ENCODE results near the gene ACSL3.
"Not testable (repeated sequence)": the region's sequence is repeated elsewhere in the genome, so short reads cannot be mapped to it uniquely, and the experiment has no call there.

Gene ACSL3

DNA sequence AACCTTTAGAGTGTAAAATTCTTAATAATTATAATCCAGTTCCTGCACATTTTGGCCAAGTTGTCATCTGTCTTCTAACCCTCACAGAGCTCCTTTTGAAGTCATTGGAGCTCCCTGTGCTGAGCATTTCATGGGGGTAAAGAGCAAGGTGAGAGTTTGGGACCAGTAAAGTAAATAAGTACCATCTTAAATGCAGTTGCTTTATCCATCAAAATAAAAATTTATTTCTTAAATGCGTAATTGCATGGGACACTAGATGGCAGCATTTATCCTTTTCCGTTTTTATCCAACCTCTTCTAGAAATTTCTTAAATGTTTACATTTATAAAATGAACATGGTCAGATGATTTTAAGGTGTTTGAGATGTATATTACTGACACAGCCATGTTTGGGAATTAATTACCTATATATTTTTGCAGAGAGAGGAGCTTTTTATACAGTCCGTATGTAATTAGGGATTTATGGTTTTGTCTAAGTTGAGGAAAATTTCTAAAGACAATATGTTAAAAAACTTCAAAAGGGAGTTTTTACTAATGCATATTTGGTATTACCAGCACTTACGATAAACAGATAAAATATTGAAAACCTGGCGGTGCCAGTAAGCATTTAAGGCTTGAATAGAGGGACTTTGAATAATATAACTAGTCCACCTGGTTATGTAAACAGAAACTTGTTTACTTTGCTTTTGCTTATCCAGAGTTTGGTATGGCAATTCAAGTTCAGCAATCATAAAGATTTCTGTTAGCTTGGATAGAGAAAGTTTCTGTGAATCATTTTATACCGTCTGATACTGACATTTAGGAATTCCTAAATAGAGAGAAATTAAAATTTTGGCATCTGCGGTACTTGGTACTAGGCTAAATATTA, 54.5 kb downstream of the ACSL3 start:
- no peak for DNase-seq

DNA sequence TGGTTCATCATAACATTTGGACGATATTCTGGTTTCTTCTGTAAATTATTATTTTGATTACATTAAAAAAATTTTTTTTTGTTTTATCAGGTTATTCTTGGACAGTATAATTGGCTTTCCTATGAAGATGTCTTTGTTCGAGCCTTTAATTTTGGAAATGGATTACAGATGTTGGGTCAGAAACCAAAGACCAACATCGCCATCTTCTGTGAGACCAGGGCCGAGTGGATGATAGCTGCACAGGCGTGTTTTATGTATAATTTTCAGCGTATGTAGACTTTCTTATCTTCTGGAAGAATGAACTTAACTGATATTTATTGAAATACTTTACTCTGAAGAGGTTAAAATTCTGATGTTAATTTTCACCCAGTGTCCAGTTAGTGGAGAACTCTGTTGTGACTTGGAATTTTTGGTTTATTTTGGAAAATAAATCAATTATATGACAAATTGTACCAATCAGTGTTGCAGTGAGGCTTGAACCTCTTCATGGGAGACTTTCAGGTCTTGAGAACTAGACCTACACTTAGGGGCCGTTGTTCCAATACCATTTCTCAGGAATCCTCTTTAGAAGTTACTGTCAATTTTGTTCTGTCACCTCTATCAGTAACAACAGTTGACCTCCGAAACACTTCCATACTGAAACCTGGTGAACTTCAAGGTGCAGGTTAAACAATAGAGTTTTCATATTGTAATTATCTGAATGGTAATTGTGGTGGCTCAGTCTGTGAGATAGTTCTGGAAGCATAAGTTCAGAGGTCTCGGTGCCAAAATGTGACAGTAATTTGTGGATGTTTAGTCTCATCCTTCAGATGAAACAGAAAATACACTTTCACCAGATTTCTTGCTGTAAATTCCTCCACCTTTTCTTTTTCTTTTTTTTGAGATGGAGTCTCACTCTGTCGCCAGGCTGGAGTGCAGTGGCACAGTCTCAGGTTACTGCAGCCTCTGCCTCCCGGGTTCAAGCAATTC, 55.7 kb downstream of the ACSL3 start:
- DNase-seq, result no peak

DNA sequence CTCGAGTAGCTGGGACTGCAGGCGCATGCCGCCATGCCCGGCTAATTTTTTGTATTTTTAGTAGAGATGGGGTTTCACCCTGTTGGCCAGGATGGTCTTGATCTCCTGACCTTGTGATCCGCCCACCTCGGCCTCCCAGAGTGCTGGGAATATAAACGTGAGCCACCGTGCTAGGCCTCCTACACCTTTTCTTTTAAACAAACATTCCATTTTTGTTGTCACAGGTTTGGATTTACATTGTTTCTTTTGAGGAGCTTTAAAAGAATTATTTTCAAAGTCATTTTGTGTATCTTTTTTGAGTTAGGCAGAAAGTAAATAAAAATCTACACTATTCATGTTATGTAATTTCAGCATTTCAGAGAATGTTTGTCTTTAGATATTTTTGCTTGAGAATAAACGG, 56.4 kb downstream of the ACSL3 start:
- DNase-seq, result not testable (repeated sequence)

DNA sequence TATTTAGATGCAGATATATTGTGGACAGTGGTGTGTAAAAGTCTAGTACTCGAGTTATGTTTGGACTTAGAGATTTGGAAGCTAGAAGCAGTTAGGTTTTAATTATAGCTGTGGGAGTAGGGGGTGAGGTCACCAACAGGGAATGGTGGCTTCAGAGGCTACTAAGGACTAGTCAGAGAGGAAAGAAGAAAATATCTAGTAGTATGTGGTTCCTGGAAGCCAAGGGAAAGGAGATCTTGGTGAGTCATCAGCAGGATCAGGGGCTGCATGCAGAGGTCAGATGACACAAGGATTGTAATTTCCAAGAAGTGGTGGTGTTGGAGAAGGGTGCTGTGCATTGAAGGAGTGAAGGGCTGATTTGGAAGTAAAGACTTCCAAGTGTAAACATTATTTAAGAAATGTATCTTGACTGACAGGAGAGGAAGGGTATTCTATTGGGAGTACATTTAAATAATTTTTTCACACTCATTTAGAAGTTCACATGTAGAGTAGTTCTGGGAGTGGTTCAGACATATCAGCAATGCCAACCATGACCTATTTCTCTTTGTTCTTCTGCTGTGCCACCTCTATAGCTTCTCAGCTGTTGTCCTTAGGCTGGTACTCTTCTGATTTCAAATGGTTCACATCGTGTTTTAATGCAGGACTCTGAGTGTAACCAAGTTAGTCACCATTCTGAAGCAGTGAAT, 59.1 kb downstream of the ACSL3 start:
- no peak for DNase-seq

DNA sequence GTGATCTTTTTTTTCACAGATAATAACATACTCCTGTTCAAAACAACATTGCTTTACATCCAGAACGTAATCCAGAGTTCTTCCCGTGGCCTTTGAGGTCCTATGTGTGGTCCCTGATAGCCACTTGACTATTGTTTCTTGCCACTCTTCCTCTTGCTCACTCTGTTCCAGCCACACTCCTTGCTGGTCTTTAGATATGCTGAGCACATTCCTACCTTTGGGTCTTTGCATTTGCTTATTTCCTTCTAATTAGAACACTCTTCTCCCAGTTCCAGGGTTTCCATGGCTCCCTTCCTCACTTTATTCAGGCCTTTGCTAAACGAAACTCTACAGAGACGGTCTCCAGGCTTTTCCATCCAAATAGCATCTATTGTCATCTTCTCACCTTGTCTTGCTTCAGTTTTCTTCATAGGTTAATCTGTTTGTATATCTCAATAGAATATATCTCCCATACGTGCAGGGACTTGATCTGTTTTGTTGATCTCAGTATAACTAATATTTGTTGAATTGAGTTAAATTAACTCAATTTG, 59.9 kb downstream of the ACSL3 start:
- no peak for DNase-seq

DNA sequence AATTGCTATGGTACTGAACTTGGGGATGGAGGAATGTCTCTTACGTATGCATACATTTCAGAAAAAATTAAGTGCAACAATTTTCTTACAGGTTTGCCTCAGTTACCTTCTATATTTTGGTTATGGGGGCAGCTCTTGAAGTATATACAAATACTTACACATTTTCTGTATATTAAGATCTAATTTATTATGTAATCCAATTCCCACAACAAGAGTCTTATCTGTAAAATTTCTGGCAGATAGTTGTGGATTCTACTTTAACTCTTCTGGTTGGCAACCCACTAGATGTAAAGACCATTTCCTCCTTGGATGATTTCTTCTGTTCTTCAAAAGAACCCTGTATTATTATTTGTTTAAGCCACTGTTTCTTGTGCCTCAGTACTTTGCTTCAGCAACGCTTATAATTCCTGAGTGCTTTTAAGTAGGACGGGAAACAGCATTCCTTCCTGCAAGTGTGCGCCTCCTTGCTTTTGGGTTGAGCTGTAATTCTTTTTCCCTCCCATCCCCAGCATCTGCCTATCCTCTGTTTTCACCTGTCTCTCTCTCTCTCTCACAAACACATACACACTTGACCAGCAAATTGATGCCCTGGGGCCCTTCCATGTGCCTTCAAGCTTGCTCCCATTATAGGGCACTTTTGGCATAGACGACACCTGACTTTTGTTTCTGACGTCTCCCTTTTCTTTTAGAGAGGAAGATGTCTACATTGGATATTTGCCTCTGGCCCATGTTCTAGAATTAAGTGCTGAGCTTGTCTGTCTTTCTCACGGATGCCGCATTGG, 61.4 kb downstream of the ACSL3 start:
- DNase-seq, result no peak

DNA sequence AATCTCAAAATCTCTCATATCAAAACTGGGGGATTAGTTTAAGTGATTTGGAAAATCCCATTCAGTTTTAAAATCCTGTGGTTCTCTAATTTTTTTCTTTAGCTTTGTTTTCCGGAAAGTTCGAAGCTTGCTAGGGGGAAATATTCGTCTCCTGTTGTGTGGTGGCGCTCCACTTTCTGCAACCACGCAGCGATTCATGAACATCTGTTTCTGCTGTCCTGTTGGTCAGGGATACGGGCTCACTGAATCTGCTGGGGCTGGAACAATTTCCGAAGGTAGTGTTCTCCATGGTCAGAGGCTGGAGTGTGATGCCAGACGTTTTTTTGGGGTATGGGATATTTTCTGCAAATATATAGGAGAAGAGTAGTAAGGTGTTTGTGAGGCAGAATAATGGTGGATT, 66.1 kb downstream of the ACSL3 start:
- no peak for DNase-seq

DNA sequence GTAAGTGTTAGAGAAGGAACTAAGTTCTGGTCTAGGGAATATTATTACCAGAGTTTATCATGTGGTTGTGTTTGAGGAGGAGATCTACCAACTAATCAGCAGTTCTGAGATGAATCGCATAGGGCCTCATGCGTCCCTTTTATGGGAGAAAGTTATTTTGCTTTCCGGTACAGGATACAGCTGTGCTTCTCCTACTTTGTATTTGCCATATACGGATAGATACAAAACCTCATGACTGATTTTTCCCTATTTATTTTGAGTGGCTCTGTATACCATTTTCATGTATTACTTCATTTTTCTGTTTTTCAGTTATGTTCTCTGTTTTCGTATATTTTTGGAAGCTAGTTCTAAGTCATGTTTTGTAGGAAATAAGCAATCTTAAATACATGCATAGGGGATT, 66.8 kb downstream of the ACSL3 start:
- no peak for DNase-seq

DNA sequence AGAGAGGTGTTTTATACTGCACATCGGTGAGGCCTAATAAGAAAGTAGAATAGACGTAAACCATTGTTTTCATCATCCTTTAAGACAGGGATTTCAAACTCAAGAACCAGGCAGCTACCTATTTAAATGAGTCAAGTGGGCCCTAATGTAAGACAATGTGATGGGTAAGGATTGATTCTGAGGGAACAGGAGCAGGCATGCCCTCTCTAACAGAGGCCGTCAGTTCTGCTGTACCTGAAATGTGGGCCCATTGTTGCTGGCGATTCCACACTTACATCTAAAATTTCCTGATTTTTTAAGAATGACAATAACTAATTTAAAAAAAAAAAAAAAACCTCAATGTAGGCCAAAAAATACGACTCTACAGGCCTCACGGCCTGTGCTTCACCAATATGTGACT, 67.5 kb downstream of the ACSL3 start:
- no peak for DNase-seq

DNA sequence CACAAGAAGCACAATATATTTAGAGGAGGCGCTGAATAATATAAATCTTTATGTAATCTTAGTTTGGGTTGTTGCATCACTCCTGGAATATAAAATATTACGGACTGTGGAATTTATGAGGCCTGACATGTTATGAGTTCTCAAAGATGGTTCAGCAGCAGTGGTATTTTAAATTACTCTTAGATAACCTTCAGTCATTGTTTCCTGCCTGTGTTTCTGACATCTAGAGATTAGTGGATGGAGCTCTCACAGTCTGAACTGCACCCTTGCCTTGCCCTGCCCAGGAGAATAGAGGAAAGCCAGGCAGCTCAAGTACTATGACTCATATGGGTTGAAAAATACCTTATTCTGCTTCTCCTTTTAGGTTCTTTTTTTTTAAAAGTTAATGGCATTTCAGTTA, 70.0 kb downstream of the ACSL3 start:
- no peak for DNase-seq

DNA sequence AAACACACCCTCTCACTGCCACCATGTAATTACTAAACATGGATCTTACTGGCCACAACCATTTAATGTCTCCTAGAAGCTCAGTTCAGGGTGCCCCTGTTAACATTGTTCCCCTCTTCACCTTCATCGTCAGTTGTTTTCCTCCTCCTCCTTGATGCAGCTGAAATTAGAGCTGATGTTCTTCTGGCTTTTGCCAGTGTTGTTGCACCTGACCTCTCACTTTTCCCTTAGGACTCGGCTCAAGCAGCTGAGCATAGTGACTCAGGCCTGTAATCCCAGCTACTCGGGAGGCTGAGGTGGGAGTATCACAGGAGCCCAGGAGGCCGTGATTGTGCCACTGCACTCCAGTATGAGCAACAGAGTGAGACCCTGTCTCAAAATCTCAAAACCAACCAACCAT, 70.8 kb downstream of the ACSL3 start:
- no peak for DNase-seq

DNA sequence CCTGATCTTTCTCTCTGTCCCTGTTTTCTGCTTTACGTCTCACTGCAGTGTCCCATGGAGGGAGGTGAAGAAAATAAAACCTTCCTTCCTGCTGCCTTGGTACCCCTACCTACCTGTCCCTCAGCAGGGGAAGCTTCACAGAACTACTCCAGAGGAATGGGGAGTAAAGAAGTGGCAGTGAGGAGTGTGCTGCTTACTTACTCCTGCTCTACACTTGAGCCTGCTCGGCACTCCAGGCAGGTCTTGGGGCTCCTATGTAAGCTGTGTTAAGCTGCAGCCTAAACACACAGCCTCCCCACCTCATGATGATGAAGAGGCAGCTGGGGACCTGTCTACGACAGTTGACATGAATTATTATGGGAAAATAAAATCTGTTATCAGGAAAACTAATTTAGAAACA, 72.6 kb downstream of the ACSL3 start:
- DNase-seq, result no peak

DNA sequence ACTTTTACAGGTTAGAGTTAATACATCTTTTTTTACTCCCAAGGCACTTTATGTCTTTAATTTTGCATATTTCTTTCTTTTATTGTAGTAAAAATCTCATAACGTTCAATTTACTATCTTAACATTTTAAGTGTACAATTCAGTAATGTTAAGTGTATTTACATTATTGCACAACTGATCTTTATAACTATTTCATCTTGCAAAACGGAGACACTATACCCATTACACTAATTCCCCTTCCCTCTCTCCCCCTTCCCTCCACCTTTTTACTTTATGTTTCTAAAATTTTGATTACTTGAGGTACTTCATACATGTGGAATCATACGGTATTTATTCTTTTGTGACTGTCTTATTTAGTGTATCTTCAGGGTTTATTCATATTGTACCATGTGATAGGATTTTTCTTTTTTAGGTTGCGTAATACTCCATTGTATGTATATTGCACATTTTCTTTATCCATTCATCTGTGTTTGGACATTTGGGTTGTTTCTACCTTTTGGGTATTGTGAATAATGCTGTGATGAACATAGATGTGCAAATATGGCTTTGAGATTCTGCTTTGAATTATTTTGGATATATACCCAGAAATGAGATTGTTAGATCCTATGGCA, 75.0 kb downstream of the ACSL3 start:
- no peak for DNase-seq

DNA sequence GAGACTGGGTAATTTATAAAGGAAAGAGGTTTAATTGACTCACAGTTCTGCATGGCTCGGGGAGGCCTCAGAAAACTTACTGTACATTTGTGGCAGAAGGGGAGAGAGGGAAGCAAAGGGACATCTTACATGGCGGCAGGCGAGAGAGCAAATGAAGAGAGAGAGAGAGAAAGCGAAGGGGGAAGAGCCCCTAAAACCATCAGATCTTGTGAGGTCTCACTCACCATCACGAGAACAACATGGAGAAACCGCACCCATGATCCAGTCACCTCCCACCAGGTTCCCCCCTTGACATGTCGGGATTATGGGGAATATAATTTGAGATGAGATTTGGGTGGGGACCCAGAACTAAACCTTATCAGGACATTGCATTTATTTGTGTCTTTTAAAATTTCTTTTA, 75.9 kb downstream of the ACSL3 start:
- no peak for DNase-seq

DNA sequence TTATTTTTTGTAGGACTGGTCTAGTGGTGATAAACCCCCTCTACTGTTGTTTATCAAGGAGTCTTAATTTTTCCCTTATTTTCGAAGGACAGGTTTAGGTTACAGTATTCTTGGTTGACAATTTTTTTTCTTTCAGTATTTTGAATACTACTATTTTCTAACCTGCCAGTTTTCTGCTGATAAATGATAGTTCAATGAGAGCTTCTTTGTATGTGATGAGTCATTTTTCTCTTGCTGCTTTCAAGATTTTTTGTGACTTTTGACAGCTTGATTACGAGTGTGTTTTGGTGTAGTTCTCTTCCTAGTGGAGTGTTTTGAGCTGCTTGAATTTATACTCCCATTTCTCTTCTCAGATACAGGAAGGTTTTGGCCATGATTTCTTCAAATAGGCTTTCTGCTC, 77.5 kb downstream of the ACSL3 start:
- DNase-seq, result no peak

DNA sequence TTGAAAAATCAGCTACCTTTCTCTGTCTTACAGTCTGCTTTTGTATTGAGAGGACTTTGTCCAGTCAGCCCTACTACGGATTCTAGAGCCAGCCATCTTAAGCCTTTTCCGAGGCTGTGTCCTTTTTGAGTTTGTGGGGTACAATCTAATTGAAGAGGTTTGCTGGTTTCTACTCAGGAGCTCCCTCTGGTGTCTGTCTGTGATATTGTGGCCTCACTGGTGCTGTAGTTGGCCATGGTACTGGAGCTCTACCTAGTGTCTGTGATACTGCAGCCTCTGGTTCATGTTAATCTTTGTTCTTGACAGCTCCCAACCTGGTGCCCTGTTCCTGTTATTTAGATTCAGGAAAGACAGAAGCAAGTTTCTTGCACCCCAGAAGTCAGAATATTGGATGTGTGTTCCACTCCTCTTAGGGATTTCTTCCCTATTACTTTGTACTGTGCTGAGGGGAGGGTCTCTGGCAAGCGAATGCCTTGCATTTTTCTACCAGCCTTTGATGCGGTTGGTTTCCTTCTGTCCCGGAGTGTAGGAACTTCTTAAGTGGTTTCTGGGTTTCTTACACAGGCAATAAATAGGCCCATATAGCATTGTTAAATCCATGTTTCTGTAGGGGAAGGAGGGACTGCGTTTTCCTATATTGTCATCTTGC, 78.5 kb downstream of the ACSL3 start:
- no peak for DNase-seq

DNA sequence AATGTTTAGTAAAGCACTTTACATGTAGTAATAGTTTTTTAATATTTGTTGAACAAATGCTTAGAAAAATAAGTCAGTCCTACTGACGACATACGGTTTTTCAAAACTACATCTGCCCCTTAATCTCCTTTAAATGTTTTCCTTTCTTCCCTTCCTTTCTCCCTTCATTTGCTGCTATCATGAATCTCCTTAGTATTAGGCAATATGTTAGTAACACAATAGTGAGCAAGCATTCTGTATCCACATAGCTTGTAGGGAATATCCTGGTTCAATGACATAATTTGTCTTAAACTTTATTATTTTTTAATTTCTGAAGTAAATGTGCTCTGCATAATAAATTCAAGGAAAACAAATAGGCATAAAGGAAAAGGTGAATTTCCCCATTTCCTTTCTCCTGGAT, 79.1 kb downstream of the ACSL3 start:
- no peak for DNase-seq

DNA sequence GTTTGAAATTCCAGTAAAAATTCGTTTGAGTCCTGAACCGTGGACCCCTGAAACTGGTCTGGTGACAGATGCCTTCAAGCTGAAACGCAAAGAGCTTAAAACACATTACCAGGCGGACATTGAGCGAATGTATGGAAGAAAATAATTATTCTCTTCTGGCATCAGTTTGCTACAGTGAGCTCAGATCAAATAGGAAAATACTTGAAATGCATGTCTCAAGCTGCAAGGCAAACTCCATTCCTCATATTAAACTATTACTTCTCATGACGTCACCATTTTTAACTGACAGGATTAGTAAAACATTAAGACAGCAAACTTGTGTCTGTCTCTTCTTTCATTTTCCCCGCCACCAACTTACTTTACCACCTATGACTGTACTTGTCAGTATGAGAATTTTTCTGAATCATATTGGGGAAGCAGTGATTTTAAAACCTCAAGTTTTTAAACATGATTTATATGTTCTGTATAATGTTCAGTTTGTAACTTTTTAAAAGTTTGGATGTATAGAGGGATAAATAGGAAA, 80.7 kb downstream of the ACSL3 start:
- no peak for DNase-seq

DNA sequence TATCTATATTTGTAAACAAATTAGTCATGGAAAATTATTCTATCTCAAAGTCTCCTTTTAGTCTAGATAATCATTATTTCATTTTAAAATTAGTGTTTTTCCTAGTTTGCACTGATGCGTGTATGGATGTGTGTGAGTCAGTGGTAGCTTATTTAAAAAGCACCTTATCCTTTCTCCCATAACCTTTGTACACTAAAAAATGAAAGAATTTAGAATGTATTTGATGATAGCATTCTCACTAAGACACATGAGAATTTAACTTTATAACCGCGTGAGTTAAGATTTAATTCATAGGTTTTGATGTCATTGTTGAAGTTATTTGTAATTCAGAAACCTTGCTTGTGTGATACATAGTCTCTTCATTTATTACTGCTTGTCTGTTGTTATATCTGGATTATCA, 81.7 kb downstream of the ACSL3 start:
- DNase-seq, result no peak

DNA sequence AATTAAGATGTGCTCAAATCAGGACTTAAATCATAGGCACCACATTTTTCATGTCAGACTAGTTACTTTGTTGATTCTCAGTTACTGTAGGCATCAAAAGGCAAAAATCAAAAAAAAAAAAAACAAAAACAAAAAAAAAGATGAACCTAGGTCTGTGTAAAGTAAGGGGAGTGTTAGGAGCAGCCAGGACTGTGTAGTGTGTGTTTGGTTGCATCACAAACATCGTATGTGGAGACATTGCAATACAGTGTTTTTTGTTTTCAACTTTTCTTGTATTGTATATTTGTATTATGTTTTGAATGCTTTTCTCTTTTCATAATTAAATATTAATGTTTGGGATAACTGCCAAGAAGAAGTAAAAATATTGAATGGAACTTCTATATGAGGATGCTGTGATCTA, 82.1 kb downstream of the ACSL3 start:
- no peak for DNase-seq

DNA sequence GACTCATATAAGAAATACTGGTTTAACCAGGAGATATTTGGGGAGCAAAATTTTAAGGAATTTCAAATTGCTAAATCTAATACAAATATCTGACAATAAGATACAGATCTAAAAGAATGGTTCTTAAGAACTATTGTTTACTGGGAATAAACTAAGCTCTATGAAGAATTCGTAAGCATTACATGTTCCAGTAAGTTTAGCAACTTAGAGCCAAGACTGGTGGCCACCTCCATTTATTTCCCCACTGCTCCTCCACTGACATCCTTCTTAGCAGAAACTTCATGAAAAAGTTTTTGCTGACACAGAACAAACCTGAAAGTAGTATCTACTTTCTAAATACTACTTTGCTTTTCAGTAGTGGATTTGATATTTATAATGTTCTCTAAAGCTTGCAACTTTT, 83.0 kb downstream of the ACSL3 start:
- no peak for DNase-seq

Data from NCI-H2029 (cell line).